Measurements from ENCODE around the gene PNPLA8.

PNPLA8 gene

DNA sequence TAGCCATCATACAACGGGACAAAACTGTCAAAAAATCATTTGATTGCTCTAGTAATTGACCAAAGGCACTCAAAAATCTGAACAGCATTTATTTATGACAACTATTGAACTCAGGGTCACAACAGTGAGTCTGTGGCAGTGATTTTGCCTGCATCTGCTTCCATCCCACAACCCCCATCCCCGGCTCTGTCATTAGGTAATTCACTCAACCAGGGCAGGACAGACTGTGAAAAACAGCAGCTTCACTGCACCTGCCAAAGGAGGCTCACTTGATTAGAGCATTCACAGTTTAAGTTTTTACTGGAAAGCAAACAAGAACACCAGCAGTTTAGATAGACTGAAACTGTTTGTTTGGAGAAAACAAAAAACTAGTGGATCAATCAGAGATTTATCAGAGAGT lies 91.9 kb downstream of the PNPLA8 start:
- DNase-seq = no peak

DNA sequence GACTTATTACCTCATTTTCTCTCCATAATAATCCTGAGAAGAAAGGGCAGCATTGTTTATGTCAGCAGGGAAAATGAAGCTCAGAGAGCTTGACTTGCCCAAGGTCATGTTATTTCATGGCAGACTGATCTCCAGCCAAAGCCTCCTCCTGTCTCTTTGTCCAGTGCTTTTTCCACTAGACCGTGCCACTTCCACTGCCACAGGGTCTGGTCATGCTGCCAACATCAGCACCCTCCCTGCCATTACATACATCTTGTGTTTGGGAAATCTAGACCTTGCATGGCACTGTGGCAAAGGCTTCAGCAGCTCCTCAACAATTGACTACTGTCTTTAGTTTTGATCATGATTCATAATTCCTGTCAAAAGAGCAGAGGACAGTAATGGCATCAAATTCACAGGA lies 94.8 kb downstream of the PNPLA8 start:
- DNase-seq = no peak

DNA sequence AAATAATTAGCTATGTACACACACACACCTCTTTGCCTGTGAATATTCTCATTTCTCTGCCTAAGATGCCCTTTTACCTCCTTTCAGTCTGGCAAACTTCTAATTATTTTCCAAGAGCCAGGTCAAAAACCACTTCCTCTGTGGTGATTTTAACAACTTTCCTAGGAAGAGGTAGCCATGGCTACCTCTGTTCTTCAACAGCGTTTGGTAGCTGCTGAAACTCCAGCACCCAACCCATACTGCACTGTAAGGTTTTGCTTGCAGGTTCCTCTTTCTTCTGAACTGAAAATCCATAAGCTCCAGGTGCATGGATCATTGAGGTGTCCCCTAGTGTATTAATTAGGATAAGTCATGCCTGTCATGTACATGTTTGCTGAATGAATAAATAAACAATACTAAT lies 95.3 kb downstream of the PNPLA8 start:
- no peak for DNase-seq

- DNase-seq = no peak
Observed at GRCh38 chr7:108427766-108428165, 98.2 kb downstream of the PNPLA8 start.

DNA sequence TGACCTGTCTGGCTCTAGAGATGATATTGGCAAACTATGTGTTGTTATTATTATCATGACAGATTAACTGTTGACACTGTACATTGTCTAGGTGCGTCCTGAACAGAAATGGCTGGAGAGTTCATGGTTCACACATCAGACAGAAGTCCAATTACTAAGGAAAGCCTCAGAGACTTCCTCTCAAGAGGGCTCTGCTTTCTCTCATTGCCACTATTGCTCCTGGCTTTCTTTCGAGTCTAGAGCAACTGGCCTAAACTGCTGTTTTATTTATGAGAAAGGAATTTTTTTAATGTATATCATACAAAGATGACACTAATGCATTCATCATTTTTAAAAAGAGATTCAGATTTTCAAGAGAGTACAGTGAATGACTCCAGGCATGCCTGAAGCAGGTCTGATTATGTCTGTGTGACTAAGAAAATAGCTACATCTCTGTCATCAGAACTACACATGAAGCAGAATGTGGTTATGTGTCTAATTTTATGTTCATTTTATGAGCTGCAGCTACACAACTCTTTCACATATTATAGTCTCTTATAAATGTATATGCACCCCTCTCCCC lies 100.1 kb downstream of the PNPLA8 start:
- DNase-seq = no peak

GRCh38 chr7:108424013-108424412 lies 101.9 kb downstream of the PNPLA8 start:
- DNase-seq = no peak

GRCh38 chr7:108423089-108423989 lies 102.6 kb downstream of the PNPLA8 start:
- no peak for DNase-seq

- no peak for DNase-seq
Observed at GRCh38 chr7:108421720-108422331, 104.1 kb downstream of the PNPLA8 start.
